MCF 10A (cell line): ENCODE results near the gene FABP7. TPM values are rescaled to one million over a fixed set of nuclear protein-coding genes. Genes with fewer than 3 reads are reported as not detected.

Experiments
- BruUV-seq: library from RNA; stranded (reverse); fragments of 400-500 nt; replicated peaks from 2 replicates; lab custom pipeline; 2021; lab: Mats Ljungman, UMichigan
- CTCF ChIA-PET: fragments of 300-600 bp; sonication (Branson Sonifier 250); formaldehyde crosslinking; extraction: SDS; loops from one replicate; lab custom pipeline; 2021; ENCODE audit warnings: antibody characterized with exemption, inconsistent platforms; lab: Yijun Ruan, JAX
- POLR2A ChIA-PET: fragments of 300-600, 350-650 bp; sonication (Branson Sonifier 250); formaldehyde crosslinking; extraction: SDS; loops from one replicate; lab custom pipeline; 2020; ENCODE audit warnings: antibody characterized with exemption, inconsistent platforms; lab: Yijun Ruan, JAX
- DNase-seq: peaks from one replicate; pipeline ENCODE4 v3.0.0-alpha.2; 2018; ENCODE audit not compliant: unreplicated experiment
- H3K27ac Mint-ChIP-seq: one replicate; pipeline ENCODE4 v1.8.0; 2022; ENCODE audit warnings: mild to moderate bottlenecking, low read depth, mixed read lengths; ENCODE audit not compliant: unreplicated experiment
- H3K27me3 Mint-ChIP-seq: one replicate; pipeline ENCODE4 v1.8.0; 2022; ENCODE audit warnings: mixed read lengths; ENCODE audit not compliant: insufficient read depth, unreplicated experiment
- H3K36me3 Mint-ChIP-seq: one replicate; pipeline ENCODE4 v1.8.0; 2022; ENCODE audit warnings: mild to moderate bottlenecking, moderate library complexity, mixed read lengths; ENCODE audit not compliant: insufficient read depth, unreplicated experiment
- H3K4me1 Mint-ChIP-seq: one replicate; pipeline ENCODE4 v1.8.0; 2022; ENCODE audit warnings: mixed read lengths; ENCODE audit not compliant: insufficient read depth, unreplicated experiment
- H3K4me3 Mint-ChIP-seq: one replicate; pipeline ENCODE4 v1.8.0; 2022; ENCODE audit warnings: mild to moderate bottlenecking, moderate library complexity, mixed read lengths; ENCODE audit not compliant: unreplicated experiment
- H3K9me3 Mint-ChIP-seq: one replicate; pipeline ENCODE4 v1.8.0; 2022; ENCODE audit warnings: mixed read lengths; ENCODE audit not compliant: unreplicated experiment
- intact Hi-C: fragments of 100-400 bp; cut with micrococcal nuclease; formaldehyde crosslinking; loops from 2 replicates; pipeline ENCODE4 v1.14.1; 2022
- total RNA-seq: library from RNA; stranded (reverse); gene quantifications from 2 replicates; pipeline ENCODE4 v1.2.3, GENCODE V29; 2022
- TF ChIP-seq, protein P1 (sequence below): fragments of 200-600 bp; IDR thresholded peaks from one replicate; pipeline ENCODE4 v1.8.0; 2022; ENCODE audit warnings: antibody characterized with exemption, mild to moderate bottlenecking; ENCODE audit not compliant: unreplicated experiment

The FABP7 gene
- total RNA-seq, 1 experiment from 2014 or later: not detected

DNA sequence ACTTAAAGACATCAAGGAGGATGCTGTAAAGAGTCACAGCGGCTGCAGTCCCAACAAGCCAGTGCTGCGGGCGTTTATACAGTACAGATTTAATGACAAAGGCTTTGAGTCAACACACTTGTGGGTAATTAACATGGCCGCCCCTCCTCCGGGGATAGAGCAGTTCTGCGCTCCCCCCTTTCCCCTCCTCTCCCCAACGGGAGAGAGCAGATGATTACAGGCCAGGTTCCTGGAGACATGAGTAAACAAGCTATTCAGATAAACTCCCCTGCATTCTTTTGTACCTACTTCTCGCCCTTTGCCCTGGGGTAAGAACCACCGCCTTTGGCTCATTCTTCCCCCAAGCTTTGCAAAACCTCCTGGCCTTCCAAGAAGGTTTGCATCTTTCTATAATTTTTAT lies 23.6 kb upstream of the FABP7 start:
- POLR2A ChIA-PET: no interaction called here
- TF ChIP-seq, protein P1, sequence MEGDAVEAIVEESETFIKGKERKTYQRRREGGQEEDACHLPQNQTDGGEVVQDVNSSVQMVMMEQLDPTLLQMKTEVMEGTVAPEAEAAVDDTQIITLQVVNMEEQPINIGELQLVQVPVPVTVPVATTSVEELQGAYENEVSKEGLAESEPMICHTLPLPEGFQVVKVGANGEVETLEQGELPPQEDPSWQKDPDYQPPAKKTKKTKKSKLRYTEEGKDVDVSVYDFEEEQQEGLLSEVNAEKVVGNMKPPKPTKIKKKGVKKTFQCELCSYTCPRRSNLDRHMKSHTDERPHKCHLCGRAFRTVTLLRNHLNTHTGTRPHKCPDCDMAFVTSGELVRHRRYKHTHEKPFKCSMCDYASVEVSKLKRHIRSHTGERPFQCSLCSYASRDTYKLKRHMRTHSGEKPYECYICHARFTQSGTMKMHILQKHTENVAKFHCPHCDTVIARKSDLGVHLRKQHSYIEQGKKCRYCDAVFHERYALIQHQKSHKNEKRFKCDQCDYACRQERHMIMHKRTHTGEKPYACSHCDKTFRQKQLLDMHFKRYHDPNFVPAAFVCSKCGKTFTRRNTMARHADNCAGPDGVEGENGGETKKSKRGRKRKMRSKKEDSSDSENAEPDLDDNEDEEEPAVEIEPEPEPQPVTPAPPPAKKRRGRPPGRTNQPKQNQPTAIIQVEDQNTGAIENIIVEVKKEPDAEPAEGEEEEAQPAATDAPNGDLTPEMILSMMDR: no peak

DNA sequence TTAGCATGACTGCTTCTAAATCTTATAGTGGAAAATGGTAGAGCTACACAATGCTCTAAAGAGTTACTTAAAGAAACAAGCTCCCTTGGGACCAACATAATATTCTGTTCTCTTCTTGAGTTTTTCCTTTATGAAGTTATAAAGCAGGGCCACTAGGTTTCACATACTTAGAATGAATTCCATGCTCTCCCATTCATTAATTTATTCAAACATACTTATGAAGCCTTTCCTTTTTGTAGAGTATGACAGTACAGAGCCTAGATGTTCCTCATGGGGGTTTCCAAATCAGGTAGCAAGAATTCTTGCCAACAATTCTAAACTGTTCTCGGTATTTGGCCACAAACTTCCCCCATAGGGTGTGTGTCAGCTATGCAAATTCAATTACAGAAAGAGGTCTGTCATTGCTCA lies 20.6 kb upstream of the FABP7 start:
- no peak overlapping the region for H3K4me3 Mint-ChIP-seq
- no peak for DNase-seq
- no peaks in the 10 kb centered on the region for H3K27me3 Mint-ChIP-seq
- BruUV-seq: no TSS peak
- ChIA-PET CTCF (no interaction called here), POLR2A (no interaction called here)
- no peaks in the 10 kb centered on the region for H3K9me3 Mint-ChIP-seq
- H3K27ac Mint-ChIP-seq: no peak overlapping the region
- no peaks in the 10 kb centered on the region for H3K36me3 Mint-ChIP-seq
- H3K4me1 Mint-ChIP-seq: no peaks in the 10 kb centered on the region
- TF ChIP-seq, protein P1: no peak
- intact Hi-C loops: no loop called here

More for the DNA sequence above, 23.6 kb upstream of the FABP7 start:
- H3K4me1 Mint-ChIP-seq: no peaks in the 10 kb centered on the region
- DNase-seq: no peak
- intact Hi-C loops: no loop called here
- no TSS peak for BruUV-seq
- no peak overlapping the region for H3K4me3 Mint-ChIP-seq
- no peak overlapping the region for H3K27ac Mint-ChIP-seq
- CTCF ChIA-PET: no interaction called here
- H3K36me3 Mint-ChIP-seq: no peaks in the 10 kb centered on the region
- H3K27me3 Mint-ChIP-seq: no peaks in the 10 kb centered on the region
- H3K9me3 Mint-ChIP-seq: no peaks in the 10 kb centered on the region

DNA sequence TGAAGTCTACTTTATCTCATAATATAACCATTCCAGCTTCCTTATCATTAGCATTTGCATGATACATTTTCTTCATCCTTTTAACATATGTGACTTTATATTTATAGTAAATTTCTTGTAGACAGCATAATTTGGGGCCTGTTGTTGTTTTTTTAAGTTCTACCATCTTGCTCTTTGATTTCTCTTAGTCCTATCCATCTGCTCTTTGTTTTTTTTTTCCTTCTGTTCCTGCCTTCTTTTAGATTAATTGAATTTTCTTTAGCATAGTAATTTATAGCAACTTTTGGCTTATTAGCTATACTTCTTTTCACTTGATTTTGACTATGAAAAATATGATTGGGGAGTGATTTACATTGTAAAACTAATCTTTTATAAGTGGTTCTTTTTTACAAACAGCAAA lies 19.2 kb upstream of the FABP7 start:
- H3K36me3 Mint-ChIP-seq: no peaks in the 10 kb centered on the region
- no peaks in the 10 kb centered on the region for H3K27me3 Mint-ChIP-seq
- no peak for DNase-seq
- BruUV-seq: no TSS peak
- ChIA-PET CTCF (interaction anchor here (0.6 to 2.3 kb wide), 4 partner anchors 16 to 1806 kb away, joined by 3 to 9 read pairs (median 3); no protein-coding TSS in a partner anchor), POLR2A (interaction anchor here (0.6 kb wide), 1 partner anchor 158 kb away, joined by 3 read pairs; no protein-coding TSS in a partner anchor)
- no peaks in the 10 kb centered on the region for H3K9me3 Mint-ChIP-seq
- H3K27ac Mint-ChIP-seq: no peak overlapping the region
- intact Hi-C loops: no loop called here
- TF ChIP-seq, protein P1: no peak
- H3K4me3 Mint-ChIP-seq: no peak overlapping the region
- H3K4me1 Mint-ChIP-seq: no peaks in the 10 kb centered on the region

DNA sequence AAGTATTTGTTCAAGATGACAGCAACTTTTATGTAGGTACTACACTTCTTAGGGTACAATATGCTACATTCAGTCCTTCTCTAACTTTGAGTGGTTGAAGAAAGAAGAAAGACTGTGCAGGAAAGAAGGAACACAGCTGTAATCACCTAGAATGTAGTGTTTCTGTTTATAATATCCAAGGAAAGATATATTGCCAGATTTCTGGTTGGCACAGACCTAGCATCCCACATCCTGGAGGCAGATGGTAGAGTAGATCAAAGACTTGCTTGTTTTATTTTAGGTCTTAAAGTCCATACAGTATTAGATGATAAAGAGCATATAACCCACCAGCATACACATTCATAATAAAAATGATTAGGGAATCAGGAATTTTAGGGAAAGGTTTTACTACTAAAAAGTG lies 13.3 kb upstream of the FABP7 start:
- TF ChIP-seq, protein P1: no peak
- no TSS peak for BruUV-seq
- Mint-ChIP-seq H3K4me1 (peaks cover 6% of the 10 kb centered on the region), H3K4me3 (no peak overlapping the region), H3K27me3 (no peaks in the 10 kb centered on the region), H3K36me3 (no peaks in the 10 kb centered on the region), H3K9me3 (no peaks in the 10 kb centered on the region), H3K27ac (no peak overlapping the region)
- ChIA-PET CTCF (interaction anchor here (0.6 to 3.6 kb wide), 2 partner anchors 21 to 73 kb away, joined by 3 to 18 read pairs; no protein-coding TSS in a partner anchor), POLR2A (no interaction called here)
- DNase-seq: no peak
- intact Hi-C loops: no loop called here
